IMR-90 (cell line): Measurements from ENCODE around the gene ZNF613. TPM values are rescaled to one million over a fixed set of nuclear protein-coding genes. Genes with fewer than 3 reads are reported as not detected.

Experiments
- ATAC-seq: fragments of 200-7000 bp; cut with Tn5 transposase; 2 replicates; pipeline ENCODE4 v1.9.1; 2020; ENCODE audit warnings: low read depth, mild to moderate bottlenecking, moderate library complexity
- BruUV-seq: library from RNA; stranded (reverse); fragments of 400-500 nt; replicated peaks from 2 replicates; lab custom pipeline; 2021; lab: Mats Ljungman, UMichigan
- CTCF ChIA-PET: fragments of 300-600 bp; formaldehyde crosslinking; extraction: SDS; loops from one replicate; lab custom pipeline; 2021; ENCODE audit warnings: antibody characterized with exemption; lab: Yijun Ruan, JAX
- POLR2A ChIA-PET: fragments of 300-600 bp; sonication (Branson Sonifier 250); formaldehyde crosslinking; loops from one replicate; lab custom pipeline; 2022; ENCODE audit warnings: antibody characterized with exemption; ENCODE audit not compliant: unreplicated experiment; lab: Charles Lee
- DNase-seq: peaks from one replicate; pipeline ENCODE4 v3.0.0; 2013
- H2AFZ ChIP-seq: replicated peaks from 2 replicates; pipeline ENCODE3; 2013; ENCODE audit warnings: low read length, mild to moderate bottlenecking; ENCODE audit not compliant: poor library complexity
- H2AK5ac ChIP-seq: 2 replicates; pipeline ENCODE4 v1.6.1; 2013; ENCODE audit warnings: low read depth, low read length, inconsistent platforms
- H2AK9ac ChIP-seq: replicated peaks from 2 replicates; pipeline ENCODE3; 2013; ENCODE audit warnings: mild to moderate bottlenecking, low read depth, low read length, moderate library complexity; ENCODE audit not compliant: poor library complexity
- H2BK120ac ChIP-seq: 2 replicates; pipeline ENCODE4 v1.6.1; 2013; ENCODE audit warnings: low read depth, low read length, inconsistent platforms
- H2BK15ac ChIP-seq: 3 replicates; pipeline ENCODE4 v1.6.1; 2013; ENCODE audit warnings: low read depth, low read length, inconsistent platforms
- H2BK20ac ChIP-seq: 2 replicates; pipeline ENCODE4 v1.6.1; 2013; ENCODE audit warnings: low read depth, mild to moderate bottlenecking, inconsistent platforms, low read length, moderate library complexity
- H2BK5ac ChIP-seq: 2 replicates; pipeline ENCODE4 v1.6.1; 2013; ENCODE audit warnings: mild to moderate bottlenecking, low read depth, low read length, inconsistent platforms; ENCODE audit not compliant: poor library complexity, severe bottlenecking
- H3K14ac ChIP-seq: replicated peaks from 2 replicates; pipeline ENCODE4 v1.6.1; 2013; ENCODE audit warnings: low read depth, low read length, inconsistent platforms
- H3K18ac ChIP-seq: 2 replicates; pipeline ENCODE4 v1.6.1; 2013; ENCODE audit warnings: low read depth, low read length, control low read depth
- H3K23ac ChIP-seq: 2 replicates; pipeline ENCODE4 v1.6.1; 2013; ENCODE audit warnings: low read depth, low read length, inconsistent platforms
- H3K27ac ChIP-seq: 2 replicates; pipeline ENCODE4 v1.5.1; 2013; ENCODE audit warnings: mild to moderate bottlenecking, control low read depth, low read length; ENCODE audit not compliant: insufficient read depth
- H3K27me3 ChIP-seq: 2 replicates; pipeline ENCODE4 v1.6.1; 2013; ENCODE audit warnings: low read length; ENCODE audit not compliant: control insufficient read depth, insufficient read depth
- H3K36me3 ChIP-seq: 2 replicates; pipeline ENCODE4 v1.6.1; 2013; ENCODE audit warnings: low read length, mixed read lengths; ENCODE audit not compliant: control insufficient read depth, insufficient read depth
- H3K4ac ChIP-seq: 2 replicates; pipeline ENCODE4 v1.6.1; 2013; ENCODE audit warnings: low read depth, low read length, inconsistent platforms
- H3K4me1 ChIP-seq: 2 replicates; pipeline ENCODE4 v1.6.1; 2013; ENCODE audit warnings: low read length, mixed read lengths; ENCODE audit not compliant: control insufficient read depth, insufficient read depth
- H3K4me2 ChIP-seq: 2 replicates; pipeline ENCODE4 v1.6.1; 2013; ENCODE audit warnings: low read depth, mild to moderate bottlenecking, control low read depth, low read length, moderate library complexity
- H3K4me3 ChIP-seq: 2 replicates; pipeline ENCODE4 v1.5.1; 2013; ENCODE audit warnings: low read depth, mild to moderate bottlenecking, control low read depth, low read length, moderate library complexity; ENCODE audit not compliant: insufficient read depth
- H3K56ac ChIP-seq: 2 replicates; pipeline ENCODE4 v1.6.1; 2013; ENCODE audit warnings: low read length, inconsistent platforms; ENCODE audit not compliant: insufficient read depth; ENCODE audit errors: extremely low read depth
- H3K79me1 ChIP-seq, 2 experiments: 2 replicates each; pipeline ENCODE4 v1.6.1; 2013; ENCODE audit warnings: low read length in 2 of 2, inconsistent platforms in 1 of 2, low read depth in 1 of 2
- H3K9ac ChIP-seq: 2 replicates; pipeline ENCODE4 v1.6.1; 2013; ENCODE audit warnings: low read depth, low read length, control low read depth
- H3K9me1 ChIP-seq: 2 replicates; pipeline ENCODE4 v1.6.1; 2013; ENCODE audit warnings: low read length, inconsistent platforms; ENCODE audit not compliant: insufficient read depth
- H3K9me3 ChIP-seq: 2 replicates; pipeline ENCODE4 v1.6.1; 2013; ENCODE audit warnings: low read length; ENCODE audit not compliant: control insufficient read depth, insufficient read depth
- H4K20me1 ChIP-seq: 2 replicates; pipeline ENCODE4 v1.6.1; 2013; ENCODE audit warnings: low read length, inconsistent platforms; ENCODE audit not compliant: insufficient read depth
- H4K5ac ChIP-seq: 2 replicates; pipeline ENCODE4 v1.6.1; 2013; ENCODE audit warnings: mild to moderate bottlenecking, low read depth, low read length, control low read depth
- H4K8ac ChIP-seq, 2 experiments: 2 replicates each; pipeline ENCODE4 v1.6.1; 2013; ENCODE audit warnings: low read depth in 2 of 2, low read length in 2 of 2, control low read depth in 1 of 2, inconsistent platforms in 1 of 2
- H4K91ac ChIP-seq: 2 replicates; pipeline ENCODE4 v1.6.1; 2013; ENCODE audit warnings: low read depth, low read length, inconsistent platforms; ENCODE audit not compliant: insufficient read depth
- BHLHE40 ChIP-seq: fragments of 150-350 bp; IDR thresholded peaks from 2 replicates; pipeline ENCODE4 v1.6.1; 2016; ENCODE audit warnings: mild to moderate bottlenecking, low read depth, low read length
- CEBPB ChIP-seq: IDR thresholded peaks from 2 replicates; pipeline ENCODE4 v1.6.1; 2012; ENCODE audit warnings: low read depth, low read length, improper control_type of control experiment
- CHD1 ChIP-seq: IDR thresholded peaks from 2 replicates; pipeline ENCODE4 v1.6.1; 2012; ENCODE audit warnings: low read depth, low read length, improper control_type of control experiment
- FOS ChIP-seq: fragments of 150-350 bp; IDR thresholded peaks from 2 replicates; pipeline ENCODE4 v1.6.1; 2016; ENCODE audit warnings: low read depth, low read length
- MAFK ChIP-seq: IDR thresholded peaks from 2 replicates; pipeline ENCODE4 v1.6.1; 2012; ENCODE audit warnings: low read depth, low read length, improper control_type of control experiment
- MAZ ChIP-seq: IDR thresholded peaks from 2 replicates; pipeline ENCODE4 v1.6.1; 2012; ENCODE audit warnings: low read depth, mild to moderate bottlenecking, low read length, improper control_type of control experiment, moderate library complexity, borderline replicate concordance
- MXI1 ChIP-seq: IDR thresholded peaks from 2 replicates; pipeline ENCODE4 v1.6.1; 2012; ENCODE audit warnings: low read depth, mild to moderate bottlenecking, low read length, moderate library complexity, borderline replicate concordance
- NFE2L2 ChIP-seq: fragments of 150-350 bp; IDR thresholded peaks from 2 replicates; pipeline ENCODE4 v1.6.1; 2016; ENCODE audit warnings: low read depth, mild to moderate bottlenecking, low read length
- POLR2A ChIP-seq: IDR thresholded peaks from 2 replicates; pipeline ENCODE4 v1.6.1; 2012; ENCODE audit warnings: mild to moderate bottlenecking, low read depth, low read length
- RAD21 ChIP-seq: IDR thresholded peaks from 2 replicates; pipeline ENCODE4 v1.6.1; 2012; ENCODE audit warnings: low read length, improper control_type of control experiment
- RCOR1 ChIP-seq: IDR thresholded peaks from 2 replicates; pipeline ENCODE4 v1.6.1; 2012; ENCODE audit warnings: mild to moderate bottlenecking, low read length, improper control_type of control experiment; ENCODE audit not compliant: insufficient replicate concordance
- RFX5 ChIP-seq: IDR thresholded peaks from 2 replicates; pipeline ENCODE4 v1.8.0; 2012; ENCODE audit warnings: low read depth, mild to moderate bottlenecking, low read length, moderate library complexity
- SMC3 ChIP-seq: fragments of 150-350 bp; IDR thresholded peaks from 2 replicates; pipeline ENCODE4 v1.6.1; 2016; ENCODE audit warnings: low read depth, mild to moderate bottlenecking, antibody characterized with exemption, low read length, moderate library complexity
- WGBS, 2 experiments: methylation state at CpG; one replicate each; pipeline versions ENCODE4 v1.1.5 to v1.1.7; 2013; ENCODE audit warnings: missing lambda C conversion rate in 2 of 2; ENCODE audit not compliant: insufficient read length in 1 of 2; ENCODE audit errors: extremely low coverage in 2 of 2; 5-methylcytosine and 5-hydroxymethylcytosine counted together
- dilution Hi-C: fragments of 300-500 bp; cut with HindIII; formaldehyde crosslinking; loops from one replicate; pipeline ENCODE4 v1.14.3; 2018; ENCODE audit warnings: low sequenced_read_pairs; ENCODE audit not compliant: unreplicated experiment
- in situ Hi-C: fragments of 300-500 bp; cut with MboI; formaldehyde crosslinking; loops from 3 replicates; pipeline ENCODE4 v1.14.3; 2019; ENCODE audit warnings: low sequenced_read_pairs, inconsistent platforms, mixed read lengths
- intact Hi-C: fragments of 100-400 bp; cut with micrococcal nuclease; formaldehyde crosslinking; loops from 2 replicates; pipeline ENCODE4 v1.10.0; 2022
- polyA plus RNA-seq, 3 experiments: library from polyadenylated mRNA; depleted of rRNA; stranded (reverse); fragments of >200 nt; gene quantifications; 2 replicates each; pipeline ENCODE4 v1.2.3, GENCODE V29; 2012; ENCODE audit warnings: low replicate concordance in 1 of 3
- total RNA-seq: library from RNA; depleted of rRNA; stranded (reverse); fragments of >200 nt; gene quantifications from 2 replicates; pipeline ENCODE4 v1.2.3, GENCODE V29; 2012
- TF ChIP-seq, protein P1 (sequence below): conservative IDR thresholded peaks from 2 replicates; pipeline ENCODE4 v1.5.1; 2012; ENCODE audit warnings: mild to moderate bottlenecking, low read depth, low read length, improper control_type of control experiment
- TF ChIP-seq, protein P2 (sequence below): fragments of 150-350 bp; IDR thresholded peaks from 2 replicates; pipeline ENCODE4 v1.6.1; 2016; ENCODE audit warnings: low read depth, mild to moderate bottlenecking, low read length, moderate library complexity, borderline replicate concordance
- TF ChIP-seq, protein P3 (sequence below): fragments of 150-350 bp; IDR thresholded peaks from 2 replicates; pipeline ENCODE4 v1.6.1; 2017; ENCODE audit warnings: mild to moderate bottlenecking, antibody characterized with exemption, low read length, low read depth

Gene ZNF613
- total and polyA plus RNA-seq, 2 of the 4 experiments (the other 2 are of a cell fraction) = 3.3 to 10.4 TPM

DNA sequence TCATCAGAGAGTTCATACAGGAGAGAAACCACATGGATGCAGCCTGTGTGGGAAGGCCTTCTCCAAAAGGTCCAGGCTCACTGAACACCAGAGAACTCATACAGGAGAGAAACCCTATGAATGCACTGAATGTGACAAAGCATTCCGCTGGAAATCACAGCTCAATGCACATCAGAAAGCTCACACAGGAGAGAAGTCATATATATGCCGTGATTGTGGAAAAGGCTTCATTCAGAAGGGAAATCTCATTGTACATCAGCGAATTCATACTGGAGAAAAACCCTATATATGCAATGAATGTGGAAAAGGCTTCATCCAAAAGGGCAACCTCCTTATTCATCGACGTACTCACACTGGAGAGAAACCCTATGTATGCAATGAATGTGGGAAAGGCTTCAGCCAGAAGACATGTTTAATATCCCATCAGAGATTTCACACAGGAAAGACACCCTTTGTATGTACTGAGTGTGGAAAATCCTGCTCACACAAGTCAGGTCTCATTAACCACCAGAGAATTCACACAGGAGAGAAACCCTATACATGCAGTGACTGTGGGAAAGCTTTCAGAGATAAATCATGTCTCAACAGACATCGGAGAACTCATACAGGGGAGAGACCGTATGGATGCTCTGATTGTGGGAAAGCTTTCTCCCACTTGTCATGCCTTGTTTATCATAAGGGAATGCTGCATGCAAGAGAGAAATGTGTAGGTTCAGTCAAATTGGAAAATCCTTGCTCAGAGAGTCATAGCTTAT, 17.7 kb downstream of the ZNF613 start:
- no peak overlapping the region for H3K27ac ChIP-seq
- intact Hi-C loops (no loop called here), dilution Hi-C loops (no loop called here), in situ Hi-C loops (no loop called here)
- no peak overlapping the region for H3K18ac ChIP-seq
- H4K20me1 ChIP-seq = no peaks in the 10 kb centered on the region
- H2AK9ac ChIP-seq = no peak overlapping the region
- DNase-seq = no peak
- H2BK120ac ChIP-seq = no peak overlapping the region
- H2BK20ac ChIP-seq = no peak overlapping the region
- WGBS, 2 experiments = no CpG with 5 or more reads among the region's 7 CpGs
- TF ChIP-seq MXI1 (no peak), CHD1 (no peak), RFX5 (no peak), MAZ (no peak), NFE2L2 (no peak), BHLHE40 (no peak), RAD21 (no peak), CEBPB (no peak), POLR2A (no peak), MAFK (no peak), FOS (no peak), SMC3 (no peak), RCOR1 (no peak)
- TF ChIP-seq, protein P1, sequence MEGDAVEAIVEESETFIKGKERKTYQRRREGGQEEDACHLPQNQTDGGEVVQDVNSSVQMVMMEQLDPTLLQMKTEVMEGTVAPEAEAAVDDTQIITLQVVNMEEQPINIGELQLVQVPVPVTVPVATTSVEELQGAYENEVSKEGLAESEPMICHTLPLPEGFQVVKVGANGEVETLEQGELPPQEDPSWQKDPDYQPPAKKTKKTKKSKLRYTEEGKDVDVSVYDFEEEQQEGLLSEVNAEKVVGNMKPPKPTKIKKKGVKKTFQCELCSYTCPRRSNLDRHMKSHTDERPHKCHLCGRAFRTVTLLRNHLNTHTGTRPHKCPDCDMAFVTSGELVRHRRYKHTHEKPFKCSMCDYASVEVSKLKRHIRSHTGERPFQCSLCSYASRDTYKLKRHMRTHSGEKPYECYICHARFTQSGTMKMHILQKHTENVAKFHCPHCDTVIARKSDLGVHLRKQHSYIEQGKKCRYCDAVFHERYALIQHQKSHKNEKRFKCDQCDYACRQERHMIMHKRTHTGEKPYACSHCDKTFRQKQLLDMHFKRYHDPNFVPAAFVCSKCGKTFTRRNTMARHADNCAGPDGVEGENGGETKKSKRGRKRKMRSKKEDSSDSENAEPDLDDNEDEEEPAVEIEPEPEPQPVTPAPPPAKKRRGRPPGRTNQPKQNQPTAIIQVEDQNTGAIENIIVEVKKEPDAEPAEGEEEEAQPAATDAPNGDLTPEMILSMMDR = no peak
- TF ChIP-seq, protein P2, sequence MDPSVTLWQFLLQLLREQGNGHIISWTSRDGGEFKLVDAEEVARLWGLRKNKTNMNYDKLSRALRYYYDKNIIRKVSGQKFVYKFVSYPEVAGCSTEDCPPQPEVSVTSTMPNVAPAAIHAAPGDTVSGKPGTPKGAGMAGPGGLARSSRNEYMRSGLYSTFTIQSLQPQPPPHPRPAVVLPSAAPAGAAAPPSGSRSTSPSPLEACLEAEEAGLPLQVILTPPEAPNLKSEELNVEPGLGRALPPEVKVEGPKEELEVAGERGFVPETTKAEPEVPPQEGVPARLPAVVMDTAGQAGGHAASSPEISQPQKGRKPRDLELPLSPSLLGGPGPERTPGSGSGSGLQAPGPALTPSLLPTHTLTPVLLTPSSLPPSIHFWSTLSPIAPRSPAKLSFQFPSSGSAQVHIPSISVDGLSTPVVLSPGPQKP = no peak
- TF ChIP-seq, protein P3, sequence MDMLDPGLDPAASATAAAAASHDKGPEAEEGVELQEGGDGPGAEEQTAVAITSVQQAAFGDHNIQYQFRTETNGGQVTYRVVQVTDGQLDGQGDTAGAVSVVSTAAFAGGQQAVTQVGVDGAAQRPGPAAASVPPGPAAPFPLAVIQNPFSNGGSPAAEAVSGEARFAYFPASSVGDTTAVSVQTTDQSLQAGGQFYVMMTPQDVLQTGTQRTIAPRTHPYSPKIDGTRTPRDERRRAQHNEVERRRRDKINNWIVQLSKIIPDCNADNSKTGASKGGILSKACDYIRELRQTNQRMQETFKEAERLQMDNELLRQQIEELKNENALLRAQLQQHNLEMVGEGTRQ = no peak
- ChIA-PET POLR2A (no interaction called here), CTCF (no interaction called here)
- no peak overlapping the region for H2BK5ac ChIP-seq
- no peak overlapping the region for H4K5ac ChIP-seq
- H4K91ac ChIP-seq = no peak overlapping the region
- no peak overlapping the region for H3K14ac ChIP-seq
- no peaks in the 10 kb centered on the region for H3K79me1 ChIP-seq
- no peak overlapping the region for H2BK15ac ChIP-seq
- no peak overlapping the region for H3K56ac ChIP-seq
- no peak overlapping the region for H2AK5ac ChIP-seq
- H3K23ac ChIP-seq = no peak overlapping the region
- no peaks in the 10 kb centered on the region for H3K9me1 ChIP-seq
- no TSS peak for BruUV-seq
- no peaks in the 10 kb centered on the region for H3K27me3 ChIP-seq
- H3K9ac ChIP-seq = no peak overlapping the region
- peaks cover 41% of the 10 kb centered on the region for H3K36me3 ChIP-seq
- H4K8ac ChIP-seq = no peak overlapping the region
- ATAC-seq = no peak
- H3K4me3 ChIP-seq = no peak overlapping the region
- H3K4ac ChIP-seq = no peak overlapping the region
- peaks cover 64% of the 10 kb centered on the region for H3K9me3 ChIP-seq
- no peak overlapping the region for H2AFZ ChIP-seq
- H3K4me2 ChIP-seq = no peak overlapping the region
- H3K4me1 ChIP-seq = no peaks in the 10 kb centered on the region
